Stimulated activated naive CD4-positive, alpha-beta T cell (primary cell): Measurements from ENCODE around the gene ADGRA3.

Experiments
- DNase-seq, 6 experiments: peaks; one replicate each; lab custom pipeline; 2025; lab: John Stamatoyannopoulos, UW

Gene ADGRA3

GRCh38 chr4:22363787-22364186, 152.1 kb downstream of the ADGRA3 start:
- DNase-seq = no peak

- no peak for DNase-seq
Observed at GRCh38 chr4:22363036-22363435, 152.8 kb downstream of the ADGRA3 start.

- DNase-seq = no peak
Observed at GRCh38 chr4:22356987-22357596, 158.8 kb downstream of the ADGRA3 start.

- DNase-seq = no peak
Observed at GRCh38 chr4:22348410-22348809, 167.5 kb downstream of the ADGRA3 start.

- DNase-seq = no peak
Observed at GRCh38 chr4:22345678-22346077, 170.2 kb downstream of the ADGRA3 start.

GRCh38 chr4:22345055-22345454, 170.8 kb downstream of the ADGRA3 start:
- no peak for DNase-seq

GRCh38 chr4:22343606-22344005, 172.3 kb downstream of the ADGRA3 start:
- DNase-seq = no peak

- no peak for DNase-seq
Observed at GRCh38 chr4:22339491-22339890, 176.4 kb downstream of the ADGRA3 start.

- DNase-seq = no peak
Observed at GRCh38 chr4:22338796-22339195, 177.1 kb downstream of the ADGRA3 start.
